Measurements from ENCODE around the gene LOC101059915.
"Not testable (repeated sequence)": the region's sequence is repeated elsewhere in the genome, so short reads cannot be mapped to it uniquely, and the experiment has no call there.

Gene LOC101059915

DNA sequence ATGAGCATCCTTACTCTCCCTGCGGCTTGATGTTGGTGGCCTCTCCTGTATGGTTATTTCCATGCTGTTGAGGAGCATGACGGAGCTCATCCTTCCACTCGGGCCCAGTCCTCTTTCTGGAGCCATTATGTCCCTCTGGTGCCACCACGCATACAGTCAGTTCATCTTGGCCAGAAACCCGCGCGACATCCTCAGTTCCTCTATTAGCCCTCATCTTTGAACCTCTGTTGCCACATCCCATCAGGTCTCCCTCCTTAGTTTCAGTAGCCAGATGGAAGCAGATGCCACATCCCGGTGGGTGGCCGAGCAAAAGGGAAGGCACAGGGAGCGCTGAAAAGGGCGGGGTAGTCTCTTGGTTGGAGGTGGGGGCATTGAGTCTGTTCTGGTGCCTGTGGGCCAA, 4.6 kb downstream of the LOC101059915 start:
- Histone ChIP-seq H3K27me3 (ENCODE audit: insufficient read depth, low read depth, low read length) (no peaks in the 10 kb centered on the region), H3K79me2 (replicated peaks; ENCODE audit: insufficient read depth, low read length) (no peaks in the 10 kb centered on the region), H3K4me3 (ENCODE audit: low read length) (no peak overlapping the region), H3K9me2 (ENCODE audit: insufficient read depth, low read length) (no peaks in the 10 kb centered on the region), H4K20me1 (ENCODE audit: insufficient read depth) (no peaks in the 10 kb centered on the region), H3K9ac (ENCODE audit: low read length) (no peak overlapping the region), H3K27ac (ENCODE audit: low read length) (no peak overlapping the region), H2AFZ (ENCODE audit: low read depth, low read length) (no peak overlapping the region), H3K9me3 (ENCODE audit: low read length) (no peaks in the 10 kb centered on the region), H3F3A (ENCODE audit: insufficient read depth, low read length, poor library complexity, severe bottlenecking) (no peaks in the 10 kb centered on the region), H3K36me3 (ENCODE audit: insufficient read depth, low read length) (no peaks in the 10 kb centered on the region), H3K4me2 (ENCODE audit: low read length) (no peak overlapping the region)
- TF ChIP-seq, protein P1, sequence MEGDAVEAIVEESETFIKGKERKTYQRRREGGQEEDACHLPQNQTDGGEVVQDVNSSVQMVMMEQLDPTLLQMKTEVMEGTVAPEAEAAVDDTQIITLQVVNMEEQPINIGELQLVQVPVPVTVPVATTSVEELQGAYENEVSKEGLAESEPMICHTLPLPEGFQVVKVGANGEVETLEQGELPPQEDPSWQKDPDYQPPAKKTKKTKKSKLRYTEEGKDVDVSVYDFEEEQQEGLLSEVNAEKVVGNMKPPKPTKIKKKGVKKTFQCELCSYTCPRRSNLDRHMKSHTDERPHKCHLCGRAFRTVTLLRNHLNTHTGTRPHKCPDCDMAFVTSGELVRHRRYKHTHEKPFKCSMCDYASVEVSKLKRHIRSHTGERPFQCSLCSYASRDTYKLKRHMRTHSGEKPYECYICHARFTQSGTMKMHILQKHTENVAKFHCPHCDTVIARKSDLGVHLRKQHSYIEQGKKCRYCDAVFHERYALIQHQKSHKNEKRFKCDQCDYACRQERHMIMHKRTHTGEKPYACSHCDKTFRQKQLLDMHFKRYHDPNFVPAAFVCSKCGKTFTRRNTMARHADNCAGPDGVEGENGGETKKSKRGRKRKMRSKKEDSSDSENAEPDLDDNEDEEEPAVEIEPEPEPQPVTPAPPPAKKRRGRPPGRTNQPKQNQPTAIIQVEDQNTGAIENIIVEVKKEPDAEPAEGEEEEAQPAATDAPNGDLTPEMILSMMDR (IDR thresholded peaks at IDR 0.05; ENCODE audit: poor library complexity, severe bottlenecking), result no peak
- TF ChIP-seq TAF1 (IDR thresholded peaks at IDR 0.05; ENCODE audit: low read depth), result no peak
- TF ChIP-seq RAD21 (conservative IDR thresholded peaks at IDR 0.05), result no peak
- TF ChIP-seq EP300 (conservative IDR thresholded peaks at IDR 0.05; ENCODE audit: poor library complexity, severe bottlenecking), result no peak
- no peak for TF ChIP-seq EZH2 (IDR thresholded peaks at IDR 0.05; ENCODE audit: borderline replicate concordance, insufficient read depth, low read length, poor library complexity, severe bottlenecking)
- TF ChIP-seq MXI1 (conservative IDR thresholded peaks at IDR 0.05; ENCODE audit: poor library complexity, severe bottlenecking), result no peak
- TF ChIP-seq, protein P2, sequence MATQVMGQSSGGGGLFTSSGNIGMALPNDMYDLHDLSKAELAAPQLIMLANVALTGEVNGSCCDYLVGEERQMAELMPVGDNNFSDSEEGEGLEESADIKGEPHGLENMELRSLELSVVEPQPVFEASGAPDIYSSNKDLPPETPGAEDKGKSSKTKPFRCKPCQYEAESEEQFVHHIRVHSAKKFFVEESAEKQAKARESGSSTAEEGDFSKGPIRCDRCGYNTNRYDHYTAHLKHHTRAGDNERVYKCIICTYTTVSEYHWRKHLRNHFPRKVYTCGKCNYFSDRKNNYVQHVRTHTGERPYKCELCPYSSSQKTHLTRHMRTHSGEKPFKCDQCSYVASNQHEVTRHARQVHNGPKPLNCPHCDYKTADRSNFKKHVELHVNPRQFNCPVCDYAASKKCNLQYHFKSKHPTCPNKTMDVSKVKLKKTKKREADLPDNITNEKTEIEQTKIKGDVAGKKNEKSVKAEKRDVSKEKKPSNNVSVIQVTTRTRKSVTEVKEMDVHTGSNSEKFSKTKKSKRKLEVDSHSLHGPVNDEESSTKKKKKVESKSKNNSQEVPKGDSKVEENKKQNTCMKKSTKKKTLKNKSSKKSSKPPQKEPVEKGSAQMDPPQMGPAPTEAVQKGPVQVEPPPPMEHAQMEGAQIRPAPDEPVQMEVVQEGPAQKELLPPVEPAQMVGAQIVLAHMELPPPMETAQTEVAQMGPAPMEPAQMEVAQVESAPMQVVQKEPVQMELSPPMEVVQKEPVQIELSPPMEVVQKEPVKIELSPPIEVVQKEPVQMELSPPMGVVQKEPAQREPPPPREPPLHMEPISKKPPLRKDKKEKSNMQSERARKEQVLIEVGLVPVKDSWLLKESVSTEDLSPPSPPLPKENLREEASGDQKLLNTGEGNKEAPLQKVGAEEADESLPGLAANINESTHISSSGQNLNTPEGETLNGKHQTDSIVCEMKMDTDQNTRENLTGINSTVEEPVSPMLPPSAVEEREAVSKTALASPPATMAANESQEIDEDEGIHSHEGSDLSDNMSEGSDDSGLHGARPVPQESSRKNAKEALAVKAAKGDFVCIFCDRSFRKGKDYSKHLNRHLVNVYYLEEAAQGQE (IDR thresholded peaks at IDR 0.05; ENCODE audit: borderline replicate concordance), result no peak
- no peak for TF ChIP-seq SMC3 (conservative IDR thresholded peaks at IDR 0.05; ENCODE audit: poor library complexity)

DNA sequence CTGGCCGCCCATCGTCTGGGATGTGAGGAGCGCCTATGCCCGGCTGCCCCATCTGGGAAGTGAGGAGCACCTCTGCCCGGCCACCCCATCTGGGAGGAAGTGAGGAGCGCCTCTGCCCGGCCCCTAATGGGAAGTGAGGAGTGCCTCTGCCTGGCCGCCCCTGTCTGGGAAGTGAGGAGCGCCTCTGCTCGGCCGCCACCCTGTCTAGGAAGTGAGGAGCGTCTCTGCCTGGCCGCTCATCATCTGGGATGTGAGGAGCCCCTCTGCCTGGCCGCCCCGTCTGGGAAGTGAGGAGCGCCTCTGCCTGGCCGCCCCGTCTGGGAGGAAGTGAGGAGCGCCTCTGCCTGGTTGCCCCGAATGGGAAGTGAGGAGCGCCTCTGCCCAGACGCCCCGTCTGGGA, 8.3 kb downstream of the LOC101059915 start:
- not testable (repeated sequence) for H3K36me3 ChIP-seq (ENCODE audit: insufficient read depth, low read length); H3K9me3 ChIP-seq (ENCODE audit: low read length); H3K27ac ChIP-seq (ENCODE audit: low read length); H4K20me1 ChIP-seq (ENCODE audit: insufficient read depth); H3K4me2 ChIP-seq (ENCODE audit: low read length); H3K79me2 ChIP-seq (replicated peaks; ENCODE audit: insufficient read depth, low read length); H3K9me2 ChIP-seq (ENCODE audit: insufficient read depth, low read length); H3K9ac ChIP-seq (ENCODE audit: low read length); H3K27me3 ChIP-seq (ENCODE audit: insufficient read depth, low read depth, low read length); H3K4me3 ChIP-seq (ENCODE audit: low read length); H2AFZ ChIP-seq (ENCODE audit: low read depth, low read length); H3F3A ChIP-seq (ENCODE audit: insufficient read depth, low read length, poor library complexity, severe bottlenecking)

DNA sequence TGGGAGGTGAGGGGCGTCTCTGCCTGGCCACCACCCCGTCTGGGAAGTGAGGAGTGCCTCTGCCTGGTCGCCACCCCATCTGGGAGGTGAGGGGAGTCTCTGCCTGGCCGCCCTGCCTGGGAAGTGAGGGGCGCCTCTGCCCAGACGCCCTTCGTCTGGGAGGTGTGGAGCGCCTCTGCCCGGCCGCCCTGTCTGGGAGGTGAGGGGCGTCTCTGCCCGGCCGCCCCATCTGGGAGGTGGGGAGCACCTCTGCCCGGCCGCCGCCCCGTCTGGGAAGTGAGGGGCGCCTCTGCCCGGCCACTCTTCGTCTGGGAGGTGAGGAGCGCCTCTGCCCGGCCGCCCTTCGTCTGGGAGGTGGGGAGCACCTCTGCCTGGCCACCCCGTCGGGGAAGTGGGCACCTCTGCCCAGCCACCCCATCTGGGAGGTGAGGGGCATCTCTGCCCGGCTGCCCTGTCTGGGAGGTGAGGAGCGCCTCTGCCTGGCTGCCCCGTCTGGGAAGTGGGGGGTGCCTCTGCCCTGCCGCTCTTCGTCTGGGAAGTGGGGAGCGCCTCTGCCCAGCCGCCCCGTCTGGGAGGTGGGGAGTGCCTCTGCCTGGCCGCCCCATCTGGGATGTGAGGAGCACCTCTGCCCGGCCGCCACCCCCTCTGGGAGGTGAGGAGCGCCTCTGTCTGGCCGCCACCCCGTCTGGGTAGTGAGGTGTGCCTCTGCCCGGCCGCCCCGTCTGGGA, 8.9 kb downstream of the LOC101059915 start:
- H3K27me3 ChIP-seq (ENCODE audit: insufficient read depth, low read depth, low read length); H3K4me2 ChIP-seq (ENCODE audit: low read length); H4K20me1 ChIP-seq (ENCODE audit: insufficient read depth): not testable (repeated sequence)

DNA sequence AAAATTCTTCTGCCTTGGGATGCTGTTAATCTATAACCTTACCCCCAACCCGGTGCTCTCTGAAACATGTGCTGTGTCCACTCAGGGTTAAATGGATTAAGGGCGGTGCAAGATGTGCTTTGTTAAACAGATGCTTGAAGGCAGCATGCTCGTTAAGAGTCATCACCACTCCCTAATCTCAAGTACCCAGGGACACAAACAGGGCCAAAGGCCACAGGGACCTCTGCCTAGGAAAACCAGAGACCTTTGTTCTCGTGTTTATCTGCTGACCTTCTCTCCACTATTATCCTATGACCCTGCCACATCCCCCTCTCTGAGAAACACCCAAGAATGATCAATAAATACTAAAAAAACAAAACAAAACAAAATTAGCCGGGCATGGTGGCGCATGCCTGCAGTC, 9.8 kb downstream of the LOC101059915 start:
- H3K27ac ChIP-seq (ENCODE audit: low read length); H3K4me2 ChIP-seq (ENCODE audit: low read length): not testable (repeated sequence)

More for the DNA sequence above, 8.9 kb downstream of the LOC101059915 start:
- not testable (repeated sequence) for H2AFZ ChIP-seq (ENCODE audit: low read depth, low read length); H3F3A ChIP-seq (ENCODE audit: insufficient read depth, low read length, poor library complexity, severe bottlenecking); H3K36me3 ChIP-seq (ENCODE audit: insufficient read depth, low read length); H3K9me3 ChIP-seq (ENCODE audit: low read length); H3K9me2 ChIP-seq (ENCODE audit: insufficient read depth, low read length); H3K79me2 ChIP-seq (replicated peaks; ENCODE audit: insufficient read depth, low read length); H3K9ac ChIP-seq (ENCODE audit: low read length); H3K27ac ChIP-seq (ENCODE audit: low read length); H3K4me3 ChIP-seq (ENCODE audit: low read length)

More for the DNA sequence above, 9.8 kb downstream of the LOC101059915 start:
- not testable (repeated sequence) for H3K79me2 ChIP-seq (replicated peaks; ENCODE audit: insufficient read depth, low read length); H3K9me2 ChIP-seq (ENCODE audit: insufficient read depth, low read length); H3K9me3 ChIP-seq (ENCODE audit: low read length); H3F3A ChIP-seq (ENCODE audit: insufficient read depth, low read length, poor library complexity, severe bottlenecking); H3K4me3 ChIP-seq (ENCODE audit: low read length); H3K36me3 ChIP-seq (ENCODE audit: insufficient read depth, low read length); H4K20me1 ChIP-seq (ENCODE audit: insufficient read depth); H2AFZ ChIP-seq (ENCODE audit: low read depth, low read length); H3K27me3 ChIP-seq (ENCODE audit: insufficient read depth, low read depth, low read length); H3K9ac ChIP-seq (ENCODE audit: low read length)

All from neural cell (in vitro differentiated cells).